ENCODE data around the gene MBD3.

GRCh38 chr19:1627194-1627593, 34.5 kb upstream of the MBD3 start:
- TF ChIP-seq CTCF (IDR thresholded peaks at IDR 0.05) (no peak), ZFX (IDR thresholded peaks at IDR 0.05; ENCODE audit: borderline replicate concordance) (no peak)
